HEK293 (cell line): Measurements from ENCODE around the gene ADGRD2.

Experiments
- CTCF ChIA-PET: fragments of 350-600 bp; formaldehyde crosslinking; extraction: SDS; loops from one replicate; lab custom pipeline; 2021; ENCODE audit warnings: antibody characterized with exemption; lab: Yijun Ruan, JAX
- POLR2A ChIA-PET: fragments of 300-600 bp; formaldehyde crosslinking; extraction: SDS; loops from one replicate; lab custom pipeline; 2020; ENCODE audit warnings: antibody characterized with exemption, inconsistent platforms; lab: Yijun Ruan, JAX
- H3K27ac ChIP-seq: fragments of 200-500 bp; sonication (Bioruptor generic); 2 replicates; pipeline ENCODE4 v1.5.1; 2014; ENCODE audit warnings: low read depth, low read length, control low read depth, inconsistent platforms; ENCODE audit errors: extremely low read depth
- H3K36me3 ChIP-seq, 2 experiments: fragments of 200-500 bp in 1 of 2; sonication (Bioruptor generic) in 1 of 2; 1 replicate in 1 of 2; 2 replicates in 1 of 2; pipeline ENCODE4 v1.5.1; 2014 to 2017; ENCODE audit warnings: inconsistent platforms in 2 of 2, low read length in 2 of 2; ENCODE audit not compliant: control insufficient read depth in 2 of 2, insufficient read depth in 1 of 2
- H3K4me1 ChIP-seq: fragments of 200-500 bp; sonication (Bioruptor generic); 2 replicates; pipeline ENCODE4 v1.5.1; 2014; ENCODE audit warnings: mild to moderate bottlenecking, low read length, inconsistent platforms; ENCODE audit not compliant: control insufficient read depth, insufficient read depth
- H3K4me3 ChIP-seq: 2 replicates; pipeline ENCODE4 v1.5.1; 2011; ENCODE audit warnings: low read depth, mild to moderate bottlenecking, control low read depth, low read length, moderate library complexity
- H3K9me3 ChIP-seq: fragments of 200-500 bp; sonication (Bioruptor generic); 2 replicates; pipeline ENCODE4 v1.5.1; 2014; ENCODE audit warnings: low read depth, low read length, inconsistent platforms; ENCODE audit not compliant: control insufficient read depth, insufficient read depth
- HOXA7 ChIP-seq: sonication (generic); formaldehyde crosslinking; IDR thresholded peaks from 2 replicates; pipeline ENCODE4 v1.8.1; 2022; ENCODE audit warnings: missing genetic modification reagents, borderline replicate concordance
- SP7 ChIP-seq: fragments of 450-650 bp; formaldehyde crosslinking; IDR thresholded peaks from 2 replicates; pipeline ENCODE4 v1.5.1; 2016; ENCODE audit warnings: missing biosample characterization, missing genetic modification characterization
- ZFP37 ChIP-seq: fragments of 450-650 bp; formaldehyde crosslinking; IDR thresholded peaks from 2 replicates; pipeline ENCODE4 v1.5.1; 2016; ENCODE audit warnings: missing biosample characterization, missing genetic modification characterization
- ZNF114 ChIP-seq: fragments of 450-650 bp; formaldehyde crosslinking; IDR thresholded peaks from 2 replicates; pipeline ENCODE4 v1.5.0; 2017; ENCODE audit warnings: missing biosample characterization, missing genetic modification characterization
- ZNF239 ChIP-seq: fragments of 450-650 bp; formaldehyde crosslinking; IDR thresholded peaks from 2 replicates; pipeline ENCODE4 v1.5.1; 2016; ENCODE audit warnings: missing biosample characterization, missing genetic modification characterization
- ZNF423 ChIP-seq: fragments of 450-650 bp; formaldehyde crosslinking; IDR thresholded peaks from 2 replicates; pipeline ENCODE4 v1.5.1; 2016; ENCODE audit warnings: missing biosample characterization, missing genetic modification characterization
- ZNF510 ChIP-seq: fragments of 450-650 bp; formaldehyde crosslinking; IDR thresholded peaks from 2 replicates; pipeline ENCODE4 v1.5.1; 2018; ENCODE audit warnings: mild to moderate bottlenecking, missing genetic modification characterization, missing biosample characterization; ENCODE audit not compliant: insufficient replicate concordance
- ZNF555 ChIP-seq: fragments of 450-650 bp; formaldehyde crosslinking; conservative IDR thresholded peaks from 2 replicates; pipeline ENCODE4 v1.5.1; 2017; ENCODE audit warnings: missing biosample characterization, mild to moderate bottlenecking, missing genetic modification characterization, inconsistent platforms
- ZNF596 ChIP-seq: fragments of 450-650 bp; IDR thresholded peaks from 2 replicates; pipeline ENCODE4 v1.5.0; 2018; ENCODE audit warnings: missing biosample characterization, mild to moderate bottlenecking, missing genetic modification characterization, moderate library complexity
- ZNF777 ChIP-seq: fragments of 450-650 bp; formaldehyde crosslinking; IDR thresholded peaks from 2 replicates; pipeline ENCODE4 v1.5.1; 2017; ENCODE audit warnings: missing biosample characterization, missing genetic modification characterization, borderline replicate concordance
- ZNF837 ChIP-seq: fragments of 450-650 bp; formaldehyde crosslinking; IDR thresholded peaks from 2 replicates; pipeline ENCODE4 v1.5.1; 2016; ENCODE audit warnings: missing biosample characterization, missing genetic modification characterization
- ZSCAN16 ChIP-seq: fragments of 450-650 bp; formaldehyde crosslinking; IDR thresholded peaks from 2 replicates; pipeline ENCODE4 v1.5.1; 2016; ENCODE audit warnings: missing biosample characterization, missing genetic modification characterization
- TF ChIP-seq, protein P1 (sequence below): fragments of 450-650 bp; formaldehyde crosslinking; IDR thresholded peaks from 2 replicates; pipeline ENCODE4 v1.5.0; 2017; ENCODE audit warnings: missing biosample characterization, missing genetic modification characterization, borderline replicate concordance
- TF ChIP-seq, protein P2 (sequence below): fragments of 450-650 bp; formaldehyde crosslinking; IDR thresholded peaks from 2 replicates; pipeline ENCODE4 v1.5.1; 2016; ENCODE audit warnings: missing biosample characterization, missing genetic modification characterization
- TF ChIP-seq, protein P3 (sequence below): fragments of 450-650 bp; formaldehyde crosslinking; IDR thresholded peaks from 2 replicates; pipeline ENCODE4 v1.5.1; 2016; ENCODE audit warnings: missing biosample characterization, missing genetic modification characterization

ADGRD2 gene

DNA sequence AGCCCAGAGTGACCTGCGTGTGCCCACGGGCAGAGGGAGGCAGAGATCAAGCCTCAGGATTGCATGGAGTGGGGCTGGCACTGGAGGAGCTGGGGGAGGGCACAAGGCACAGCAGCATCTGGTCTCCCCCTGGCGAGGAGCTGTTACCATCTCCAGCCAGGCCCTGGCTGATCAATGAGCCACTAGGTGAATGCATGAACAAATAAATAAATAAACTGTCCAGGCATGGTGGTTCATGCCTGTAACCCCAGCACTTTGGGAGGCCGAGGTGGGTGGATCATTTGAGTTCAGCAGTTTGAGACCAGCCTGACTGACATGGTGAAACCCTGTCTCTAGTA, 20.8 kb upstream of the ADGRD2 start:
- H3K4me1 ChIP-seq: no peaks in the 10 kb centered on the region
- no peak overlapping the region for H3K27ac ChIP-seq
- H3K36me3 ChIP-seq: no peaks in the 10 kb centered on the region
- POLR2A ChIA-PET: no interaction called here
- no peak overlapping the region for H3K4me3 ChIP-seq
- CTCF ChIA-PET: interaction anchor here (1.2 to 1.9 kb wide), 2 partner anchors 9 to 18 kb away, joined by 4 to 10 read pairs; no protein-coding TSS in a partner anchor
- TF ChIP-seq, protein P1, sequence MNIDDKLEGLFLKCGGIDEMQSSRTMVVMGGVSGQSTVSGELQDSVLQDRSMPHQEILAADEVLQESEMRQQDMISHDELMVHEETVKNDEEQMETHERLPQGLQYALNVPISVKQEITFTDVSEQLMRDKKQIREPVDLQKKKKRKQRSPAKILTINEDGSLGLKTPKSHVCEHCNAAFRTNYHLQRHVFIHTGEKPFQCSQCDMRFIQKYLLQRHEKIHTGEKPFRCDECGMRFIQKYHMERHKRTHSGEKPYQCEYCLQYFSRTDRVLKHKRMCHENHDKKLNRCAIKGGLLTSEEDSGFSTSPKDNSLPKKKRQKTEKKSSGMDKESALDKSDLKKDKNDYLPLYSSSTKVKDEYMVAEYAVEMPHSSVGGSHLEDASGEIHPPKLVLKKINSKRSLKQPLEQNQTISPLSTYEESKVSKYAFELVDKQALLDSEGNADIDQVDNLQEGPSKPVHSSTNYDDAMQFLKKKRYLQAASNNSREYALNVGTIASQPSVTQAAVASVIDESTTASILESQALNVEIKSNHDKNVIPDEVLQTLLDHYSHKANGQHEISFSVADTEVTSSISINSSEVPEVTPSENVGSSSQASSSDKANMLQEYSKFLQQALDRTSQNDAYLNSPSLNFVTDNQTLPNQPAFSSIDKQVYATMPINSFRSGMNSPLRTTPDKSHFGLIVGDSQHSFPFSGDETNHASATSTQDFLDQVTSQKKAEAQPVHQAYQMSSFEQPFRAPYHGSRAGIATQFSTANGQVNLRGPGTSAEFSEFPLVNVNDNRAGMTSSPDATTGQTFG: no peak
- TF ChIP-seq ZNF555 (no peak), ZNF239 (tag by site-specific recombination) (no peak), ZNF510 (tag by site-specific recombination) (no peak), ZNF777 (no peak), HOXA7 (no peak), ZSCAN16 (no peak)
- TF ChIP-seq, protein P2, sequence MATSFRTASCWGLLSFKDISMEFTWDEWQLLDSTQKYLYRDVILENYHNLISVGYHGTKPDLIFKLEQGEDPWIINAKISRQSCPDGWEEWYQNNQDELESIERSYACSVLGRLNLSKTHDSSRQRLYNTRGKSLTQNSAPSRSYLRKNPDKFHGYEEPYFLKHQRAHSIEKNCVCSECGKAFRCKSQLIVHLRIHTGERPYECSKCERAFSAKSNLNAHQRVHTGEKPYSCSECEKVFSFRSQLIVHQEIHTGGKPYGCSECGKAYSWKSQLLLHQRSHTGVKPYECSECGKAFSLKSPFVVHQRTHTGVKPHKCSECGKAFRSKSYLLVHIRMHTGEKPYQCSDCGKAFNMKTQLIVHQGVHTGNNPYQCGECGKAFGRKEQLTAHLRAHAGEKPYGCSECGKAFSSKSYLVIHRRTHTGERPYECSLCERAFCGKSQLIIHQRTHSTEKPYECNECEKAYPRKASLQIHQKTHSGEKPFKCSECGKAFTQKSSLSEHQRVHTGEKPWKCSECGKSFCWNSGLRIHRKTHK: no peak
- no peaks in the 10 kb centered on the region for H3K9me3 ChIP-seq

DNA sequence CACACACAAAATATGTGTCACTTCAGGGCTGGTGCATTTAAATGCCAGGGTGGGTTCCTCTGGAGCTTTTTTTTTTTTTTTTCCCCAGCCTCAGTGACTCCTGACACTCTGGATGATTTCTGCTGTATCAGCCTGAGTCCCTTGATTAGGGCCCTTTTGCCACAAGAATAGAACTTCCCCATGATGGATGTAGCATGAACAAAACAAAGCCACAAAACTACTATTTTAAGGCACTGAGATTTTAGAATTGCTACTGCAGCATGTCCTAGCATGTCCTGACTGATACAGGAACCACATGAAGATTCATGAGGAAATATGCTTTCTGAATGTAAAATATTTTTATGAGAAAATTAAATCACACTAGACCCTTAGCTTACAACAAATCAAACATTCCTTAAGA, 13.9 kb upstream of the ADGRD2 start:
- POLR2A ChIA-PET: interaction anchor here (0.6 kb wide), 1 partner anchor 351 kb away, joined by 3 read pairs; no protein-coding TSS in a partner anchor
- no peak for TF ChIP-seq ZNF114
- H3K4me3 ChIP-seq: no peak overlapping the region
- H3K9me3 ChIP-seq: no peaks in the 10 kb centered on the region
- no peaks in the 10 kb centered on the region for H3K36me3 ChIP-seq
- no peak overlapping the region for H3K27ac ChIP-seq
- CTCF ChIA-PET: interaction anchor here (4.6 kb wide), 1 partner anchor 16 kb away, joined by 21 read pairs; no protein-coding TSS in a partner anchor
- H3K4me1 ChIP-seq: no peaks in the 10 kb centered on the region

DNA sequence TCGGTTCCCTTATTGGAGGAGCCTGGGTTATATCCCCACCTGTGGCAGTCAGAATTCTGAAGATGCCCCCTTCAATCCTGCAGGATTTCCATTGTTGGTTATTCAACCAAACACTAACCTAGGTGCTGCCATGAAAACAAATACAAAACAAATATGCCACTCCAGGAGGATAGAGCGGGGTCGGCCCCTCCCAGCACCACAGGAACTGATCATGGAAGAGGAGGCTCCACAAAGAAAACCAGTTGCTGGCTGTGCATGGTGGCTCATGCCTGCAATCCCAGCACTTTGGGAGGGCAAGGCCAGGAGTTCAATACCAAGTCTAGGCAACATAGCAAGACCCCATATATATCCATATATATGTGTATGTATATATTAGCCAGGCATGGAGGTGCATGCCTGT, 13.2 kb upstream of the ADGRD2 start:
- ChIA-PET POLR2A (no interaction called here), CTCF (interaction anchor here (0.6 to 4.6 kb wide), 2 partner anchors 17 to 33 kb away, joined by 3 to 21 read pairs; no protein-coding TSS in a partner anchor)
- Histone ChIP-seq H3K4me3 (no peak overlapping the region), H3K36me3 (no peaks in the 10 kb centered on the region), H3K4me1 (no peaks in the 10 kb centered on the region), H3K27ac (no peak overlapping the region), H3K9me3 (no peaks in the 10 kb centered on the region)
- TF ChIP-seq ZNF596 (tag by site-specific recombination) (no peak), SP7 (tag by site-specific recombination) (no peak), ZNF239 (tag by site-specific recombination) (no peak), ZNF423 (no peak), ZFP37 (tag by site-specific recombination) (no peak), ZNF837 (tag by site-specific recombination) (no peak)
- TF ChIP-seq, protein P3, sequence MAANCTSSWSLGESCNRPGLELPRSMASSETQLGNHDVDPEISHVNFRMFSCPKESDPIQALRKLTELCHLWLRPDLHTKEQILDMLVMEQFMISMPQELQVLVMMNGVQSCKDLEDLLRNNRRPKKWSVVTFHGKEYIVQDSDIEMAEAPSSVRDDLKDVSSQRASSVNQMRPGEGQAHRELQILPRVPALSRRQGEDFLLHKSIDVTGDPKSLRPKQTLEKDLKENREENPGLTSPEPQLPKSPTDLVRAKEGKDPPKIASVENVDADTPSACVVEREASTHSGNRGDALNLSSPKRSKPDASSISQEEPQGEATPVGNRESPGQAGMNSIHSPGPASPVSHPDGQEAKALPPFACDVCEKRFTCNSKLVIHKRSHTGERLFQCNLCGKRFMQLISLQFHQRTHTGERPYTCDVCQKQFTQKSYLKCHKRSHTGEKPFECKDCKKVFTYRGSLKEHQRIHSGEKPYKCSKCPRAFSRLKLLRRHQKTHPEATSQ (tag by site-specific recombination): no peak
